IMR-90 (cell line): Measurements from ENCODE around the gene ECI2. TPM values are rescaled to one million over a fixed set of nuclear protein-coding genes. Genes with fewer than 3 reads are reported as not detected.
A peak's percentile ranks its signal among the peaks of the same experiment; 100 is the strongest.

Source experiments
- ATAC-seq: fragments of 200-7000 bp; cut with Tn5 transposase; 2 replicates; pipeline ENCODE4 v1.9.1; 2020; ENCODE audit warnings: low read depth, mild to moderate bottlenecking, moderate library complexity
- BruUV-seq: library from RNA; stranded (reverse); fragments of 400-500 nt; replicated peaks from 2 replicates; lab custom pipeline; 2021; lab: Mats Ljungman, UMichigan
- CTCF ChIA-PET: fragments of 300-600 bp; formaldehyde crosslinking; extraction: SDS; loops from one replicate; lab custom pipeline; 2021; ENCODE audit warnings: antibody characterized with exemption; lab: Yijun Ruan, JAX
- POLR2A ChIA-PET: fragments of 300-600 bp; sonication (Branson Sonifier 250); formaldehyde crosslinking; loops from one replicate; lab custom pipeline; 2022; ENCODE audit warnings: antibody characterized with exemption; ENCODE audit not compliant: unreplicated experiment; lab: Charles Lee
- DNase-seq: peaks from one replicate; pipeline ENCODE4 v3.0.0; 2013
- H2AFZ ChIP-seq: replicated peaks from 2 replicates; pipeline ENCODE3; 2013; ENCODE audit warnings: low read length, mild to moderate bottlenecking; ENCODE audit not compliant: poor library complexity
- H2AK5ac ChIP-seq: 2 replicates; pipeline ENCODE4 v1.6.1; 2013; ENCODE audit warnings: low read depth, low read length, inconsistent platforms
- H2AK9ac ChIP-seq: replicated peaks from 2 replicates; pipeline ENCODE3; 2013; ENCODE audit warnings: mild to moderate bottlenecking, low read depth, low read length, moderate library complexity; ENCODE audit not compliant: poor library complexity
- H2BK120ac ChIP-seq: 2 replicates; pipeline ENCODE4 v1.6.1; 2013; ENCODE audit warnings: low read depth, low read length, inconsistent platforms
- H2BK15ac ChIP-seq: 3 replicates; pipeline ENCODE4 v1.6.1; 2013; ENCODE audit warnings: low read depth, low read length, inconsistent platforms
- H2BK20ac ChIP-seq: 2 replicates; pipeline ENCODE4 v1.6.1; 2013; ENCODE audit warnings: low read depth, mild to moderate bottlenecking, inconsistent platforms, low read length, moderate library complexity
- H2BK5ac ChIP-seq: 2 replicates; pipeline ENCODE4 v1.6.1; 2013; ENCODE audit warnings: mild to moderate bottlenecking, low read depth, low read length, inconsistent platforms; ENCODE audit not compliant: poor library complexity, severe bottlenecking
- H3K14ac ChIP-seq: replicated peaks from 2 replicates; pipeline ENCODE4 v1.6.1; 2013; ENCODE audit warnings: low read depth, low read length, inconsistent platforms
- H3K18ac ChIP-seq: 2 replicates; pipeline ENCODE4 v1.6.1; 2013; ENCODE audit warnings: low read depth, low read length, control low read depth
- H3K23ac ChIP-seq: 2 replicates; pipeline ENCODE4 v1.6.1; 2013; ENCODE audit warnings: low read depth, low read length, inconsistent platforms
- H3K27ac ChIP-seq: 2 replicates; pipeline ENCODE4 v1.5.1; 2013; ENCODE audit warnings: mild to moderate bottlenecking, control low read depth, low read length; ENCODE audit not compliant: insufficient read depth
- H3K27me3 ChIP-seq: 2 replicates; pipeline ENCODE4 v1.6.1; 2013; ENCODE audit warnings: low read length; ENCODE audit not compliant: control insufficient read depth, insufficient read depth
- H3K36me3 ChIP-seq: 2 replicates; pipeline ENCODE4 v1.6.1; 2013; ENCODE audit warnings: low read length, mixed read lengths; ENCODE audit not compliant: control insufficient read depth, insufficient read depth
- H3K4ac ChIP-seq: 2 replicates; pipeline ENCODE4 v1.6.1; 2013; ENCODE audit warnings: low read depth, low read length, inconsistent platforms
- H3K4me1 ChIP-seq: 2 replicates; pipeline ENCODE4 v1.6.1; 2013; ENCODE audit warnings: low read length, mixed read lengths; ENCODE audit not compliant: control insufficient read depth, insufficient read depth
- H3K4me2 ChIP-seq: 2 replicates; pipeline ENCODE4 v1.6.1; 2013; ENCODE audit warnings: low read depth, mild to moderate bottlenecking, control low read depth, low read length, moderate library complexity
- H3K4me3 ChIP-seq: 2 replicates; pipeline ENCODE4 v1.5.1; 2013; ENCODE audit warnings: low read depth, mild to moderate bottlenecking, control low read depth, low read length, moderate library complexity; ENCODE audit not compliant: insufficient read depth
- H3K56ac ChIP-seq: 2 replicates; pipeline ENCODE4 v1.6.1; 2013; ENCODE audit warnings: low read length, inconsistent platforms; ENCODE audit not compliant: insufficient read depth; ENCODE audit errors: extremely low read depth
- H3K79me1 ChIP-seq, 2 experiments: 2 replicates each; pipeline ENCODE4 v1.6.1; 2013; ENCODE audit warnings: low read length in 2 of 2, inconsistent platforms in 1 of 2, low read depth in 1 of 2
- H3K9ac ChIP-seq: 2 replicates; pipeline ENCODE4 v1.6.1; 2013; ENCODE audit warnings: low read depth, low read length, control low read depth
- H3K9me1 ChIP-seq: 2 replicates; pipeline ENCODE4 v1.6.1; 2013; ENCODE audit warnings: low read length, inconsistent platforms; ENCODE audit not compliant: insufficient read depth
- H3K9me3 ChIP-seq: 2 replicates; pipeline ENCODE4 v1.6.1; 2013; ENCODE audit warnings: low read length; ENCODE audit not compliant: control insufficient read depth, insufficient read depth
- H4K20me1 ChIP-seq: 2 replicates; pipeline ENCODE4 v1.6.1; 2013; ENCODE audit warnings: low read length, inconsistent platforms; ENCODE audit not compliant: insufficient read depth
- H4K5ac ChIP-seq: 2 replicates; pipeline ENCODE4 v1.6.1; 2013; ENCODE audit warnings: mild to moderate bottlenecking, low read depth, low read length, control low read depth
- H4K8ac ChIP-seq, 2 experiments: 2 replicates each; pipeline ENCODE4 v1.6.1; 2013; ENCODE audit warnings: low read depth in 2 of 2, low read length in 2 of 2, control low read depth in 1 of 2, inconsistent platforms in 1 of 2
- H4K91ac ChIP-seq: 2 replicates; pipeline ENCODE4 v1.6.1; 2013; ENCODE audit warnings: low read depth, low read length, inconsistent platforms; ENCODE audit not compliant: insufficient read depth
- CTCF ChIP-seq: conservative IDR thresholded peaks from 2 replicates; pipeline ENCODE4 v1.5.1; 2012; ENCODE audit warnings: mild to moderate bottlenecking, low read depth, low read length, improper control_type of control experiment
- RAD21 ChIP-seq: IDR thresholded peaks from 2 replicates; pipeline ENCODE4 v1.6.1; 2012; ENCODE audit warnings: low read length, improper control_type of control experiment
- WGBS, 2 experiments: methylation state at CpG; one replicate each; pipeline versions ENCODE4 v1.1.5 to v1.1.7; 2013; ENCODE audit warnings: missing lambda C conversion rate in 2 of 2; ENCODE audit not compliant: insufficient read length in 1 of 2; ENCODE audit errors: extremely low coverage in 2 of 2; 5-methylcytosine and 5-hydroxymethylcytosine counted together
- dilution Hi-C: fragments of 300-500 bp; cut with HindIII; formaldehyde crosslinking; loops from one replicate; pipeline ENCODE4 v1.14.3; 2018; ENCODE audit warnings: low sequenced_read_pairs; ENCODE audit not compliant: unreplicated experiment
- in situ Hi-C: fragments of 300-500 bp; cut with MboI; formaldehyde crosslinking; loops from 3 replicates; pipeline ENCODE4 v1.14.3; 2019; ENCODE audit warnings: low sequenced_read_pairs, inconsistent platforms, mixed read lengths
- intact Hi-C: fragments of 100-400 bp; cut with micrococcal nuclease; formaldehyde crosslinking; loops from 2 replicates; pipeline ENCODE4 v1.10.0; 2022
- polyA plus RNA-seq, 3 experiments: library from polyadenylated mRNA; depleted of rRNA; stranded (reverse); fragments of >200 nt; gene quantifications; 2 replicates each; pipeline ENCODE4 v1.2.3, GENCODE V29; 2012; ENCODE audit warnings: low replicate concordance in 1 of 3
- total RNA-seq: library from RNA; depleted of rRNA; stranded (reverse); fragments of >200 nt; gene quantifications from 2 replicates; pipeline ENCODE4 v1.2.3, GENCODE V29; 2012
- TF ChIP-seq, protein P1 (sequence below): fragments of 150-350 bp; IDR thresholded peaks from 2 replicates; pipeline ENCODE4 v1.6.1; 2017; ENCODE audit warnings: mild to moderate bottlenecking, antibody characterized with exemption, low read length, low read depth

The ECI2 gene
- total and polyA plus RNA-seq, 2 of the 4 experiments (the other 2 are of a cell fraction) = 64.1 to 152 TPM

- Histone ChIP-seq H2AK9ac (no peak overlapping the region), H4K5ac (no peak overlapping the region), H3K79me1 (no peaks in the 10 kb centered on the region), H2BK15ac (no peak overlapping the region), H3K4me2 (no peak overlapping the region), H4K8ac (no peak overlapping the region), H4K20me1 (no peaks in the 10 kb centered on the region), H2AFZ (no peak overlapping the region), H3K36me3 (peaks cover 24% of the 10 kb centered on the region), H4K91ac (no peak overlapping the region), H2BK5ac (no peak overlapping the region), H3K4me1 (no peaks in the 10 kb centered on the region; the same call in 1 of the 2 replicates), H2AK5ac (no peak overlapping the region), H3K18ac (no peak overlapping the region), H3K4me3 (no peak overlapping the region), H3K14ac (no peak overlapping the region), H3K27ac (no peak overlapping the region), H3K9me1 (peaks cover 7% of the 10 kb centered on the region; the same call in 1 of the 2 replicates), H3K4ac (no peak overlapping the region), H3K23ac (no peak overlapping the region), H3K27me3 (no peaks in the 10 kb centered on the region; the same call in 1 of the 2 replicates), H3K9ac (no peak overlapping the region), H2BK120ac (no peak overlapping the region), H3K56ac (no peak overlapping the region), H3K9me3 (peaks cover 8% of the 10 kb centered on the region), H2BK20ac (no peak overlapping the region)
- CTCF ChIA-PET = no interaction called here
- TF ChIP-seq CTCF (no peak), RAD21 (no peak)
- TF ChIP-seq, protein P1, sequence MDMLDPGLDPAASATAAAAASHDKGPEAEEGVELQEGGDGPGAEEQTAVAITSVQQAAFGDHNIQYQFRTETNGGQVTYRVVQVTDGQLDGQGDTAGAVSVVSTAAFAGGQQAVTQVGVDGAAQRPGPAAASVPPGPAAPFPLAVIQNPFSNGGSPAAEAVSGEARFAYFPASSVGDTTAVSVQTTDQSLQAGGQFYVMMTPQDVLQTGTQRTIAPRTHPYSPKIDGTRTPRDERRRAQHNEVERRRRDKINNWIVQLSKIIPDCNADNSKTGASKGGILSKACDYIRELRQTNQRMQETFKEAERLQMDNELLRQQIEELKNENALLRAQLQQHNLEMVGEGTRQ = no peak
- in situ Hi-C loops = no loop called here
- dilution Hi-C loops = no loop called here
- intact Hi-C loops = no loop called here
- DNase-seq (peak; percentile 55), ATAC-seq (peak; percentile 69)
- WGBS, 2 experiments = no CpG with 5 or more reads among the region's 3 CpGs
- POLR2A ChIA-PET = no interaction called here
- no TSS peak for BruUV-seq
Measured at GRCh38 chr6:4114123-4114522, 21.3 kb downstream of the ECI2 start.
